HepG2 (cell line): Measurements from ENCODE around the gene TMEM255B.

Experiments used
- MXI1 ChIP-seq: IDR thresholded peaks from 3 replicates; pipeline ENCODE4 v1.6.1; 2012; ENCODE audit warnings: low read depth, low read length, inconsistent platforms, borderline replicate concordance
- SPEN ChIP-seq: sonication (generic); formaldehyde crosslinking; IDR thresholded peaks from 2 replicates; pipeline ENCODE4 v1.5.1; 2020; ENCODE audit warnings: low read depth, mild to moderate bottlenecking, missing genetic modification reagents
- ZBTB1 ChIP-seq: sonication (generic); formaldehyde crosslinking; IDR thresholded peaks from 2 replicates; pipeline ENCODE4 v1.4.0; 2020; ENCODE audit warnings: missing genetic modification reagents, borderline replicate concordance
- ZBTB7A ChIP-seq: sonication (generic); formaldehyde crosslinking; IDR thresholded peaks from 2 replicates; pipeline ENCODE4 v1.8.0; 2022; ENCODE audit warnings: mild to moderate bottlenecking, missing genetic modification reagents
- ZMAT3 ChIP-seq: sonication (generic); formaldehyde crosslinking; conservative IDR thresholded peaks from 2 replicates; pipeline ENCODE4 v1.7.0; 2021; ENCODE audit warnings: missing genetic modification reagents
- TF ChIP-seq, protein P1 (sequence below): sonication (generic); formaldehyde crosslinking; IDR thresholded peaks from 2 replicates; pipeline ENCODE4 v1.9.0; 2021; ENCODE audit warnings: missing genetic modification reagents, borderline replicate concordance
- TF ChIP-seq, protein P2 (sequence below): sonication (generic); formaldehyde crosslinking; IDR thresholded peaks from 2 replicates; pipeline ENCODE4 v1.9.0; 2021; ENCODE audit warnings: missing genetic modification reagents, mild to moderate bottlenecking, borderline replicate concordance

GRCh38 chr13:113765564-113765910 lies 6.5 kb downstream of the TMEM255B start:
- TF ChIP-seq SPEN (CRISPR knock-in tag) (no peak), ZBTB1 (no peak), MXI1 (no peak), ZMAT3 (no peak), ZBTB7A (CRISPR knock-in tag) (no peak)
- TF ChIP-seq, protein P1, sequence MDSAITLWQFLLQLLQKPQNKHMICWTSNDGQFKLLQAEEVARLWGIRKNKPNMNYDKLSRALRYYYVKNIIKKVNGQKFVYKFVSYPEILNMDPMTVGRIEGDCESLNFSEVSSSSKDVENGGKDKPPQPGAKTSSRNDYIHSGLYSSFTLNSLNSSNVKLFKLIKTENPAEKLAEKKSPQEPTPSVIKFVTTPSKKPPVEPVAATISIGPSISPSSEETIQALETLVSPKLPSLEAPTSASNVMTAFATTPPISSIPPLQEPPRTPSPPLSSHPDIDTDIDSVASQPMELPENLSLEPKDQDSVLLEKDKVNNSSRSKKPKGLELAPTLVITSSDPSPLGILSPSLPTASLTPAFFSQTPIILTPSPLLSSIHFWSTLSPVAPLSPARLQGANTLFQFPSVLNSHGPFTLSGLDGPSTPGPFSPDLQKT (CRISPR knock-in tag), result no peak
- TF ChIP-seq, protein P2, sequence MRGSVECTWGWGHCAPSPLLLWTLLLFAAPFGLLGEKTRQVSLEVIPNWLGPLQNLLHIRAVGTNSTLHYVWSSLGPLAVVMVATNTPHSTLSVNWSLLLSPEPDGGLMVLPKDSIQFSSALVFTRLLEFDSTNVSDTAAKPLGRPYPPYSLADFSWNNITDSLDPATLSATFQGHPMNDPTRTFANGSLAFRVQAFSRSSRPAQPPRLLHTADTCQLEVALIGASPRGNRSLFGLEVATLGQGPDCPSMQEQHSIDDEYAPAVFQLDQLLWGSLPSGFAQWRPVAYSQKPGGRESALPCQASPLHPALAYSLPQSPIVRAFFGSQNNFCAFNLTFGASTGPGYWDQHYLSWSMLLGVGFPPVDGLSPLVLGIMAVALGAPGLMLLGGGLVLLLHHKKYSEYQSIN, result no peak
